Right lobe of liver (tissue), 6 donors: ENCODE data around the gene SH3GL3. TPM values are rescaled to one million over a fixed set of nuclear protein-coding genes. Genes with fewer than 3 reads are reported as not detected.

Experiments
- ATAC-seq, 4 donors: fragments of 200-7000 bp; cut with Tn5 transposase; one replicate each; pipeline ENCODE4 v1.9.1; 2020; ENCODE audit warnings: mild to moderate bottlenecking in 4 of 4, moderate library complexity in 4 of 4
- DNase-seq, 3 donors: peaks; one replicate each; pipeline ENCODE4 v3.0.0-alpha.2; 2020
- H3K27ac ChIP-seq, 3 donors: fragments of 200-600 bp; one replicate each; pipeline ENCODE4 v1.8.0; 2022
- H3K27me3 ChIP-seq, 2 donors: fragments of 200-600 bp; one replicate each; pipeline ENCODE4 v1.8.0; 2022
- H3K36me3 ChIP-seq, 4 donors: fragments of 200-600 bp; sonication (generic) in 1 of 4; one replicate each; pipeline versions ENCODE4 v1.5.1 to v1.8.0; 2017 to 2022; ENCODE audit warnings: control low read depth in 1 of 4
- H3K4me1 ChIP-seq, 4 donors: fragments of 200-600 bp; sonication (generic) in 1 of 4; one replicate each; pipeline versions ENCODE4 v1.5.1 to v1.8.0; 2017 to 2022; ENCODE audit warnings: control low read depth in 1 of 4
- H3K4me3 ChIP-seq, 3 donors: fragments of 200-600 bp; one replicate each; pipeline ENCODE4 v1.8.0; 2022
- H3K9me3 ChIP-seq, 4 donors: fragments of 200-600 bp; sonication (generic) in 1 of 4; one replicate each; pipeline versions ENCODE4 v1.5.1 to v1.8.0; 2017 to 2022; ENCODE audit warnings: control low read depth in 1 of 4
- POLR2A ChIP-seq: fragments of 450-650 bp; IDR thresholded peaks from one replicate; pipeline ENCODE4 v1.6.1; 2017; ENCODE audit warnings: antibody characterized with exemption, mild to moderate bottlenecking
- WGBS: methylation state at CpG from one replicate; pipeline ENCODE4 v1.1.6; 2018; ENCODE audit warnings: low coverage, low lambda C conversion rate; ENCODE audit not compliant: insufficient coverage; ENCODE audit errors: missing lambda C conversion rate; 5-methylcytosine and 5-hydroxymethylcytosine counted together
- intact Hi-C, 2 donors: fragments of 100-400 bp; cut with DNase I; formaldehyde crosslinking; loops; one replicate each; pipeline versions ENCODE4 v1.11.2 to v1.14.1; 2022
- total RNA-seq, 6 experiments: library from RNA; depleted of rRNA in 2 of 6; stranded (reverse); fragments of >200 nt in 2 of 6; fragmentation: NEBNext Ultra II Directional in 3 of 6; extraction: Animal tissue kit (Norgen Biotek cat#: 25700) in 3 of 6; gene quantifications; one replicate each; pipeline versions ENCODE4 v1.1.0 to v1.2.4, GENCODE V29; 2016 to 2023
- TF ChIP-seq, protein P1 (sequence below), 4 donors: fragments of 200-600 bp in 3 of 4; fragments of 450-650 bp in 1 of 4; IDR thresholded peaks; one replicate each; pipeline versions ENCODE4 v1.5.1 to v1.8.0; 2016 to 2022; ENCODE audit warnings: antibody characterized with exemption in 4 of 4, mild to moderate bottlenecking in 2 of 4
- donor health status: DM: no; HTN: yes; CAD: no.
- donor health status: DM: no; HTN: no; CAD: no.
- donor health status: DM: no; HTN: no; CAD: no.
- donor health status: DM: no; HTN: yes; CAD: no.
- donor health status: DM: no; HTN: yes; CAD: no.

Gene SH3GL3
- total RNA-seq, 6 experiments from 2014 or later, result not detected

DNA sequence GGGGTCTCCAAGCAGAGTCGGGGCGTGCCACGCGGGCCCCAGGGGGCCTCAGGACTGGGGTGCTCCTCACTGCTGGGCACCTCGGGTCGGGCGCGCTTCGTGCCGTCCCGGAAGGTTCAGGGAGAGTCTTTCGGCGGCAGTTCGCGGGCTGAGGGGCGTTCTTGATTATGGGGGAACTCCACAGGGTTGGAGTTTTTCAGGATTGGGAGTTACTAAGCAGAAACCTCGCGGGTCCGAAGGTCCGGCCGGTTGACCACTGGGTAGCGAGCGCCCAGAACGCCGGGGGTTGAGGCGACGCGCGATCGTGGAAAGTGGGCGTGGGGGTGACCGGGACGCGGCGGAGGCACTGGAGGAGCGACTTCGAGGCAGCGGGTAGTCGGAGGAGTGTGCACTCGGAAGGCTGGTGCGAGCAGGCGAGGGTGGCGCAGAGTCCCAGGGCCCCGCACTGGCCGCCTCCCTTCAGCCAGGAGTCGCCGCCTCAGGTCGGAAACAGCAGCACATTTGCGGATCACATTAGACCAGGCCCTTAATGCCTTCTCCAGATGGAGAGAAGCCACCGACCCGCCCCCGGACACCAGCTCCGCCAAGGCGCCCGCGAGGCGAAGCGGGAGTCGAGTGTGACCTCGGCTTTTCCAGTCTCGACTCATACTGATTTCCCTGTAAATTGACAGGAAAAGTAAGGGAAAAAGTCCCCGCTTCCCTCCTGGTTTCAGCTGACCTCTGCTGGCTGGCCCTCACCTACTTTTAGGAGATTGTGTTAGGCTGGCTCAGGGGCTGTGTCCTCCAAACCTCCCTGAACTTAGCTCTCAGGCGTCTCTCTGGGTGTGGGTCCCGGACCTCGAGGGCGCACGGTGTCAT lies 207.5 kb downstream of the SH3GL3 start:
- ATAC-seq (peak; percentile 42 to 50 (median 46)), DNase-seq (peak; percentile 57 to 74 (median 69))
- Histone ChIP-seq H3K4me3 (peak overlapping the region; percentile 62 to 71 (median 64)), H3K27ac (peak overlapping the region; percentile 57 to 84 (median 84)), H3K4me1 (peaks cover 0 to 55% (median 15%) of the 10 kb centered on the region in 4 donors), H3K9me3 (no peaks in the 10 kb centered on the region), H3K36me3 (no peaks in the 10 kb centered on the region), H3K27me3 (no peaks in the 10 kb centered on the region)
- TF ChIP-seq POLR2A, result no peak
- TF ChIP-seq, protein P1, sequence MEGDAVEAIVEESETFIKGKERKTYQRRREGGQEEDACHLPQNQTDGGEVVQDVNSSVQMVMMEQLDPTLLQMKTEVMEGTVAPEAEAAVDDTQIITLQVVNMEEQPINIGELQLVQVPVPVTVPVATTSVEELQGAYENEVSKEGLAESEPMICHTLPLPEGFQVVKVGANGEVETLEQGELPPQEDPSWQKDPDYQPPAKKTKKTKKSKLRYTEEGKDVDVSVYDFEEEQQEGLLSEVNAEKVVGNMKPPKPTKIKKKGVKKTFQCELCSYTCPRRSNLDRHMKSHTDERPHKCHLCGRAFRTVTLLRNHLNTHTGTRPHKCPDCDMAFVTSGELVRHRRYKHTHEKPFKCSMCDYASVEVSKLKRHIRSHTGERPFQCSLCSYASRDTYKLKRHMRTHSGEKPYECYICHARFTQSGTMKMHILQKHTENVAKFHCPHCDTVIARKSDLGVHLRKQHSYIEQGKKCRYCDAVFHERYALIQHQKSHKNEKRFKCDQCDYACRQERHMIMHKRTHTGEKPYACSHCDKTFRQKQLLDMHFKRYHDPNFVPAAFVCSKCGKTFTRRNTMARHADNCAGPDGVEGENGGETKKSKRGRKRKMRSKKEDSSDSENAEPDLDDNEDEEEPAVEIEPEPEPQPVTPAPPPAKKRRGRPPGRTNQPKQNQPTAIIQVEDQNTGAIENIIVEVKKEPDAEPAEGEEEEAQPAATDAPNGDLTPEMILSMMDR (IDR thresholded peaks at IDR 0.05), result no peak
- WGBS, result 9% methylated on average over 9 of the region's 67 CpGs
- intact Hi-C loops, result no loop called here

DNA sequence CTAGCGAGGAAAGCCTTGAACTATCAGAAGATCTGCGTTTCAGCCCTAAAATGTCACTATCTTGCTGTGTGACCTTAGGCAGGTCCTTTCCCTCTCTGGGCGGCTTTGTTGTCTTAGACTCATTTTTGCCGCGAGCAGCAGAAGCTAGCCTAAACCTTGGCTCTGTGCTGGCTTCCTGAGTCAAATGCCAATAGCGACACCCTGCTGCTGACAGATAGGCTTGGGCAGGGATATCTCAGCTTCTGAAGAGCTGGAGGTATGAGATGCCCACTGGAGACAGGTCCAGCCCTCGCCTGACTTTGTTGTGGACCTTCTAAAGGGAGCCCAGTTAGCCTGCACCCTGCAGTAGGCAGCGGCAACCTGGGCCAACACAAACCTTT lies 208.1 kb downstream of the SH3GL3 start:
- TF ChIP-seq, protein P1 (IDR thresholded peaks at IDR 0.05), result no peak
- TF ChIP-seq POLR2A, result no peak
- Histone ChIP-seq H3K27me3 (no peaks in the 10 kb centered on the region), H3K9me3 (no peaks in the 10 kb centered on the region), H3K36me3 (no peaks in the 10 kb centered on the region), H3K27ac (peak overlapping the region in 2 of 3 donors; percentile 84), H3K4me3 (peak overlapping the region; percentile 62 to 71 (median 64)), H3K4me1 (peaks cover 0 to 59% (median 15%) of the 10 kb centered on the region in 4 donors)
- no peak for ATAC-seq
- intact Hi-C loops, result no loop called here
- 10% methylated on average over 2 of the region's 8 CpGs for WGBS
- DNase-seq, result no peak

DNA sequence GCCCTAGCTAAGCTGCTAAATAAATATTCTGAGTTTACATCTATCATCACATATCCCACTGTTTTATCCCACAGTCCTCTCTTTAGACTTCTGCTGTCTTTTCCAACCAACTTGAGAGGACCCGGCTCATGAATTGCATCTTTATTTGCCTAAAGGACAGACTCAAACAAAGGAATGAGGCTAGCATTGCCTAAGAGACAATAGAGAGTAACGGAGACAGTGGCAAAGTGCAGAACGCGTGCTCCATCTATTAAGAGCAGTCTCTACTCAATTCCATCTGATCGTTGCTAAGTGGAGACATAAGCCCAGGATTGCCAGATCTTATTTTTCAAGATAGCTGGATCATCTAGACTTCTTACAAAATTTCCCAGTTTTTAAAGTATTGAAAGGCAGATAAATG lies 209.1 kb downstream of the SH3GL3 start:
- Histone ChIP-seq H3K27me3 (no peaks in the 10 kb centered on the region), H3K4me1 (peaks cover 0 to 59% (median 15%) of the 10 kb centered on the region in 4 donors), H3K9me3 (no peaks in the 10 kb centered on the region), H3K36me3 (no peaks in the 10 kb centered on the region), H3K4me3 (peak overlapping the region in 2 of 3 donors; percentile 1 to 2), H3K27ac (peak overlapping the region; percentile 57 to 84 (median 75))
- ATAC-seq, result peak in 1 of 4 donors; percentile 7
- 30% methylated on average over 5 of the region's 5 CpGs for WGBS
- DNase-seq, result no peak
- TF ChIP-seq, protein P1 (IDR thresholded peaks at IDR 0.05), result no peak
- no peak for TF ChIP-seq POLR2A
- intact Hi-C loops, result no loop called here

DNA sequence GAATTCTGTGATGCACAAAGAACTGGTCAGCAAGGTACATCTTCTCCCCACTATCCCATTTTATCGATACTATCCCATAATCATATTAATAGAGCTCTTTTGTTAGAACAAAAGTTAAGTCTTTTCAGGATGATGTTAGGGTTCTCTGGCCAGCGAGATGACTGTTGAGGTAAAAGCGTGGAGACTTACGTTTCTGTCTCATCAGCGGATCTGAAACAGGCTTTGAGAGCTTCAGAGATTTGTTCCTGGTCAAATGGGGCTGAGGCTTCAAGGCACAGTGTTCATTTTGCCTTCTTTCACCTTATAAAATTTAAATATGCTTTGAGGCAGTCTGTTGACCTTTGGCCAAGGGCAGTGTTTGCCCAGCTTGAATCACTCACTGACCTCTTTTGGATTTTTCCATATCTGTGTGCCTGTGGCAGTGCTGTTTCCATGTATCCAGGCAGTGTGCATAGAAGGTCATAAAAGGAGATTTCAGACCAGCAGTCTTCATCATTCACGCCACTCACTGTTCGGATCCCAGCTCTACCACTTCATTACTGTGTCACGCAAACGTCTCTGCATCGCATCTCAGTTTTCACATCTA lies 209.9 kb downstream of the SH3GL3 start:
- H3K27ac ChIP-seq, result peak overlapping the region; percentile 57 to 84 (median 75)
- no peaks in the 10 kb centered on the region for H3K36me3 ChIP-seq
- intact Hi-C loops, result no loop called here
- ATAC-seq (peak; percentile 53 to 72 (median 68)), DNase-seq (peak; percentile 39 to 78 (median 63))
- H3K4me3 ChIP-seq, result peak overlapping the region; percentile 1 to 34 (median 2)
- WGBS, result 51% methylated on average over 10 of the region's 10 CpGs
- no peaks in the 10 kb centered on the region for H3K27me3 ChIP-seq
- TF ChIP-seq POLR2A, result peak; percentile 21
- TF ChIP-seq, protein P1 (IDR thresholded peaks at IDR 0.05), result no peak
- peaks cover 0 to 59% (median 15%) of the 10 kb centered on the region in 4 donors for H3K4me1 ChIP-seq
- H3K9me3 ChIP-seq, result no peaks in the 10 kb centered on the region
